Right lobe of liver (tissue), 6 donors: Measurements from ENCODE around the gene C1QTNF6. TPM values are rescaled to one million over a fixed set of nuclear protein-coding genes. Genes with fewer than 3 reads are reported as not detected.

Experiments
- ATAC-seq, 4 donors: fragments of 200-7000 bp; cut with Tn5 transposase; one replicate each; pipeline ENCODE4 v1.9.1; 2020; ENCODE audit warnings: mild to moderate bottlenecking in 4 of 4, moderate library complexity in 4 of 4
- DNase-seq, 3 donors: peaks; one replicate each; pipeline ENCODE4 v3.0.0-alpha.2; 2020
- H3K27ac ChIP-seq, 3 donors: fragments of 200-600 bp; one replicate each; pipeline ENCODE4 v1.8.0; 2022
- H3K27me3 ChIP-seq, 2 donors: fragments of 200-600 bp; one replicate each; pipeline ENCODE4 v1.8.0; 2022
- H3K36me3 ChIP-seq, 4 donors: fragments of 200-600 bp; sonication (generic) in 1 of 4; one replicate each; pipeline versions ENCODE4 v1.5.1 to v1.8.0; 2017 to 2022; ENCODE audit warnings: control low read depth in 1 of 4
- H3K4me1 ChIP-seq, 4 donors: fragments of 200-600 bp; sonication (generic) in 1 of 4; one replicate each; pipeline versions ENCODE4 v1.5.1 to v1.8.0; 2017 to 2022; ENCODE audit warnings: control low read depth in 1 of 4
- H3K4me3 ChIP-seq, 3 donors: fragments of 200-600 bp; one replicate each; pipeline ENCODE4 v1.8.0; 2022
- H3K9me3 ChIP-seq, 4 donors: fragments of 200-600 bp; sonication (generic) in 1 of 4; one replicate each; pipeline versions ENCODE4 v1.5.1 to v1.8.0; 2017 to 2022; ENCODE audit warnings: control low read depth in 1 of 4
- CTCF ChIP-seq, 4 donors: fragments of 200-600 bp in 3 of 4; fragments of 450-650 bp in 1 of 4; IDR thresholded peaks; one replicate each; pipeline versions ENCODE4 v1.5.1 to v1.8.0; 2016 to 2022; ENCODE audit warnings: antibody characterized with exemption in 4 of 4, mild to moderate bottlenecking in 2 of 4
- POLR2A ChIP-seq: fragments of 450-650 bp; IDR thresholded peaks from one replicate; pipeline ENCODE4 v1.6.1; 2017; ENCODE audit warnings: antibody characterized with exemption, mild to moderate bottlenecking
- WGBS: methylation state at CpG from one replicate; pipeline ENCODE4 v1.1.6; 2018; ENCODE audit warnings: low coverage, low lambda C conversion rate; ENCODE audit not compliant: insufficient coverage; ENCODE audit errors: missing lambda C conversion rate; 5-methylcytosine and 5-hydroxymethylcytosine counted together
- intact Hi-C, 2 donors: fragments of 100-400 bp; cut with DNase I; formaldehyde crosslinking; loops; one replicate each; pipeline versions ENCODE4 v1.11.2 to v1.14.1; 2022
- total RNA-seq, 6 experiments: library from RNA; depleted of rRNA in 2 of 6; stranded (reverse); fragments of >200 nt in 2 of 6; fragmentation: NEBNext Ultra II Directional in 3 of 6; extraction: Animal tissue kit (Norgen Biotek cat#: 25700) in 3 of 6; gene quantifications; one replicate each; pipeline versions ENCODE4 v1.1.0 to v1.2.4, GENCODE V29; 2016 to 2023
- donor health status: DM: no; HTN: yes; CAD: no.
- donor health status: DM: no; HTN: no; CAD: no.
- donor health status: DM: no; HTN: no; CAD: no.
- donor health status: DM: no; HTN: yes; CAD: no.
- donor health status: DM: no; HTN: yes; CAD: no.

Gene C1QTNF6
- total RNA-seq, 6 experiments from 2014 or later, result 3.3 to 12.6 (median 6.3) TPM

GRCh38 chr22:37211866-37212173, 23.8 kb upstream of the C1QTNF6 start:
- peak in 1 of 3 donors; percentile 7 for DNase-seq

DNA sequence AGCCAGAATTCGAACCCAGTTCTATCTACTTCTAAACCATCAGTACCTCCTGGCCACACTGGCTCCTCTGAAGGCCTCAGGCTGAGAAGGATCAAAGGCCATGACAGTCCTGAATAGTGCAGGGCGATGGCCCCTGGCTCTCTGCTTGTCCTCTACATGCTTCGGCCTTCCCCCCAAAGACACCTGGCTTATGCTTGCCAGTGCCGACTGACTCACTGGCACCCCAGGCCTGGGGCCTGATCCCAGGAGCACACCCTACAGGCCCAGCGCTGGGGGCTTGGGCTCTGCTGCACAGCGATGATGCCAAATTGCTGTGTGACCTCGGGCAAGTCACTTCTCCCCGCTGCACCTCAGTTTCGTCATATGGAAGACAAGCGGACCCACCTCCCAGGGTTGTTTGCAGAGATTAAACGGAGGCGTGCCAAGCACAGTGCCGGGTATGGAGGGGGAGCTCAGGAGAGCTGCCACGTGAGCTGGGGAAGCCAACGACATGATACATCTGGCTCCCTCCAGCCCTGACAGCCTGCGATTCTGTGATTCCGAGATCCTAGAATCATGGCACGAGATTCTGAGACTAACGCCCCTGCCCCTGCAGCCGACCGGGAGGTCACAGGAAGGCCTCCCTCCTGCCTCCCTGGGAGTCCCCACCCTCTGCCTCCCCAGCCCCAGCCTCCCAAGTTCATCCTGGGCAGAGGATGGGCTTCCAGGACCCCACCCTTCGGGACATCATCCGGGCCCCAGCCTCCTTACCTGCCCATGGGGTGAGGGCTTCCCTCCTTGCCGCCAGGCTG, 23.2 kb upstream of the C1QTNF6 start:
- ATAC-seq (no peak), DNase-seq (peak in 1 of 3 donors; percentile 6)
- Histone ChIP-seq H3K9me3 (no peaks in the 10 kb centered on the region), H3K4me3 (no peak overlapping the region), H3K36me3 (no peaks in the 10 kb centered on the region), H3K27ac (no peak overlapping the region), H3K27me3 (no peaks in the 10 kb centered on the region), H3K4me1 (no peaks in the 10 kb centered on the region)
- 60% methylated on average over 1 of the region's 24 CpGs for WGBS
- intact Hi-C loops, result no loop called here
- TF ChIP-seq POLR2A (no peak), CTCF (IDR thresholded peaks at IDR 0.05) (no peak)

More at GRCh38 chr22:37211866-37212173, 23.8 kb upstream of the C1QTNF6 start:
- intact Hi-C loops, result no loop called here
- Histone ChIP-seq H3K27me3 (no peaks in the 10 kb centered on the region), H3K4me1 (no peaks in the 10 kb centered on the region), H3K36me3 (no peaks in the 10 kb centered on the region), H3K4me3 (no peak overlapping the region), H3K27ac (no peak overlapping the region), H3K9me3 (no peaks in the 10 kb centered on the region)
- no peak for TF ChIP-seq CTCF (IDR thresholded peaks at IDR 0.05)
- no peak for TF ChIP-seq POLR2A
- 87% methylated on average over 6 of the region's 6 CpGs for WGBS
- ATAC-seq, result no peak

DNA sequence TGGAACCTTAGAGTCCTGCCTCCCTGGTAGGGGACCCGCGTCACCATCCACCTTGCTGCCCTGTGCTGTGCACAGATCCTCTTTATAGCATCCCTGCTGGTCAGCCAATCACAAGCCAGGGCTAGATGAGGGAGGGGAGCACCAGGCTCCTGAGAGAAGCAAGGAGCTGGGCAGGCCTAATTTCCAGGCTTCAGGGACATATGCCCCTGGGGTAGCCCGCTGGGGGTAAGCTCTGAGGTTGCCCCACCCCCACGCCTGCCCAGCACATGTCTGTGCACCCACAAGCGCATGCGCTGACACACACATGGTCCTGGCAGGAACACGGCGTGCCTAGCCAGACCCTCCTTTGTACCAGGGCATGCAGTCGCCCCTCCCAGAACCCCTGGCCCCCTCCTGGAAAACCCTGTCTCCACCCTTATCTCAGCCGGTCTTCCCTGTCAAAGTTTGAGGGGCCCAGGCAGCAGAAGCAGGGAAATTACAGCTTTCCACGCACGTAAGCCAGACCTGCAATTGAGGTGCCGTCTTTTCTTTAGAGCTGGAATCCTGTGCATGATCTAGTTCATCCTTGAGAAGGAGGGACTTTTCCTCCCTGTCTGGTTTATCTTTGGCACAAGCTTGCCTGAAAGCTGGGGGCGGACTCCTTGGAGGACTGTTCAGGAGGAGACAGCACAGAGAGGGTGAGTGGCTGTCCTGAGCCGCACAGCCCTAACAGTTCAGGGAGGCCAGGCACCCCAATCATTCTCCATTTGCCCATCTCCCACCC, 22.2 kb upstream of the C1QTNF6 start:
- intact Hi-C loops, result no loop called here
- Histone ChIP-seq H3K4me3 (no peak overlapping the region), H3K36me3 (no peaks in the 10 kb centered on the region), H3K27me3 (no peaks in the 10 kb centered on the region), H3K27ac (no peak overlapping the region), H3K9me3 (no peaks in the 10 kb centered on the region), H3K4me1 (no peaks in the 10 kb centered on the region)
- no peak for ATAC-seq
- peak in 2 of 3 donors; percentile 11 to 47 for DNase-seq
- WGBS, result 77% methylated on average over 5 of the region's 15 CpGs
- TF ChIP-seq CTCF (IDR thresholded peaks at IDR 0.05), result no peak
- TF ChIP-seq POLR2A, result no peak

DNA sequence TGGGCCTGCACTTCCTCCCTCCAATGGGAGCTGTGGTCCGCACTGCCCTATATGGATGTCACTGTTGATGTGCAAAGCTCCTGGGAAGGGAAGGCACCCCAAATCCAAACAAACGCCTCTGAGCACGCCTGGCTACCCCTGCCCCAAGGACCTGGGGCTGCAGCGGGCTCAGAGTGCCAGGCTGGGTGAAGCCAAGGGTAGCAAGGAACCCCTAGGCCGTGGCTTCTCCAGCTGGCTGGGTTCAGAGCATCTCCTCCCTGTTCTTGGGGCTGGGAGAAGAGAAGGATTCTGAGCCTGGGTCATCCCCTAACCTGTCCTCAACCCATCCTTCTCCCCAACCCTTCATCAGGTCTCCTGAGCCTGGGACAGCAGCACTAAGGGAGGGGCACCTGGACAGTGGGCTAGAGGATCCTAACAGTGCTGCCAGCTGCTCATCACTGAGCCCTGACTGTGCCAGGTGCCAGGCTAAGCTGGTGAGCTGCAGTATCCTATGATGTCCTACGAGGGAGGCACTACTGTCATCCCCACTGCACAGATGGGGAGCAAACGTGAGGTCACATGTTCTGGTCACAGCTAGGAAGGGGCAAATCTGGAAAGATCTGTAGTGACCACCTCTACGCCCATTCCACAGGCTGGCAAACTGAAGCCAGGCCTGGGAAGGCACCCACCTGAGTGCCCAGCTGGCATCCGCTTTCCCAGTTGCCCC, 21.2 kb upstream of the C1QTNF6 start:
- no peak overlapping the region for H3K27ac ChIP-seq
- H3K9me3 ChIP-seq, result no peaks in the 10 kb centered on the region
- H3K36me3 ChIP-seq, result no peaks in the 10 kb centered on the region
- no peaks in the 10 kb centered on the region for H3K27me3 ChIP-seq
- H3K4me3 ChIP-seq, result no peak overlapping the region
- H3K4me1 ChIP-seq, result no peaks in the 10 kb centered on the region
- no peak for TF ChIP-seq CTCF (IDR thresholded peaks at IDR 0.05)
- no peak for TF ChIP-seq POLR2A
- intact Hi-C loops, result loop anchor here in 1 of 2 donors (10.0 kb wide), 1 partner anchor 144 kb away; no protein-coding TSS in a partner anchor
- WGBS, result 83% methylated on average over 2 of the region's 9 CpGs
- ATAC-seq (no peak), DNase-seq (peak in 1 of 3 donors; percentile 8)
